ENCODE results near the gene MAML3. TPM values are rescaled to one million over a fixed set of nuclear protein-coding genes. Genes with fewer than 3 reads are reported as not detected.

The MAML3 gene
- total and polyA plus RNA-seq, 2 experiments from 2014 or later, result 1.7 to 6.5 TPM

DNA sequence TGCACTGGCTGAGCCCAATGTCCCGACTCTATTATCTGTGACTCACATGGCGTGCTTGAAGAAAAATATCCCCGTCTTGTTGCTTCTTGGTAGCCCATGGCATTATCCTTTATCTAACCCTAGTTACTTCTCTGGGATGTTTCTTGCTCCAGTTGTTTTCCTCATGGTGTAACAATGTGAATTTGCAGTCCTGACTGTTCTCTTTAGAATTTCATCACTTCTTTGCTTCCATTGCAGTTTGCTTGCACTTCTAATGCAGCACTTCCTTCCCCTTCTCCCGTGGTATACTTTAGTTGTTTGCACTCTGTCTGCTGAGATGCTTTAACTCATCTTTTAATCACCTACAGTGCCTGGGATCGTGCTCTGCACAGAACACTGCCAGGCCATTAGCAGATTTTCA is 126.9 kb downstream of the MAML3 start:
- Mint-ChIP-seq H3K27ac (no peak overlapping the region), H3K36me3 (ENCODE audit: low read depth) (no peaks in the 10 kb centered on the region), H3K9me3 (no peaks in the 10 kb centered on the region), H3K4me1 (peaks cover 9% of the 10 kb centered on the region; the same call in 2 of the 3 replicates), H3K4me3 (no peak overlapping the region), H3K27me3 (ENCODE audit: insufficient read depth, low read depth, poor library complexity) (no peaks in the 10 kb centered on the region)
- no peaks in the 10 kb centered on the region for H3K9me2 ChIP-seq (ENCODE audit: insufficient read depth)
- H3F3A ChIP-seq (replicated peaks; ENCODE audit: low read depth), result no peaks in the 10 kb centered on the region
- DNase-seq (ENCODE audit: low spot score), result no peak
- H3K27me3 ChIP-seq (ENCODE audit: insufficient read depth), result no peaks in the 10 kb centered on the region
- H3K4me3 ChIP-seq, result no peak overlapping the region
- H3K27ac ChIP-seq (ENCODE audit: low read depth), result no peak overlapping the region
- no peak overlapping the region for H3K4me2 ChIP-seq
- ATAC-seq, result no peak
- no peaks in the 10 kb centered on the region for H3K36me3 ChIP-seq (ENCODE audit: insufficient read depth)
- H3K4me1 ChIP-seq (ENCODE audit: insufficient read depth), result 0 out of 2 replicates have a peak, but pooled peaks cover 7% of the 10 kb centered on the region
- H4K20me1 ChIP-seq (replicated peaks; ENCODE audit: insufficient read depth), result no peaks in the 10 kb centered on the region
- no peak overlapping the region; the same call in 1 of the 2 replicates for H2AFZ ChIP-seq
- no peak for TF ChIP-seq EZH2phosphoT487 (IDR thresholded peaks at IDR 0.05; ENCODE audit: unreplicated experiment)
- no peak for TF ChIP-seq ZNF114 (CRISPR knock-in tag; IDR thresholded peaks at IDR 0.05)
- TF ChIP-seq, protein P1, sequence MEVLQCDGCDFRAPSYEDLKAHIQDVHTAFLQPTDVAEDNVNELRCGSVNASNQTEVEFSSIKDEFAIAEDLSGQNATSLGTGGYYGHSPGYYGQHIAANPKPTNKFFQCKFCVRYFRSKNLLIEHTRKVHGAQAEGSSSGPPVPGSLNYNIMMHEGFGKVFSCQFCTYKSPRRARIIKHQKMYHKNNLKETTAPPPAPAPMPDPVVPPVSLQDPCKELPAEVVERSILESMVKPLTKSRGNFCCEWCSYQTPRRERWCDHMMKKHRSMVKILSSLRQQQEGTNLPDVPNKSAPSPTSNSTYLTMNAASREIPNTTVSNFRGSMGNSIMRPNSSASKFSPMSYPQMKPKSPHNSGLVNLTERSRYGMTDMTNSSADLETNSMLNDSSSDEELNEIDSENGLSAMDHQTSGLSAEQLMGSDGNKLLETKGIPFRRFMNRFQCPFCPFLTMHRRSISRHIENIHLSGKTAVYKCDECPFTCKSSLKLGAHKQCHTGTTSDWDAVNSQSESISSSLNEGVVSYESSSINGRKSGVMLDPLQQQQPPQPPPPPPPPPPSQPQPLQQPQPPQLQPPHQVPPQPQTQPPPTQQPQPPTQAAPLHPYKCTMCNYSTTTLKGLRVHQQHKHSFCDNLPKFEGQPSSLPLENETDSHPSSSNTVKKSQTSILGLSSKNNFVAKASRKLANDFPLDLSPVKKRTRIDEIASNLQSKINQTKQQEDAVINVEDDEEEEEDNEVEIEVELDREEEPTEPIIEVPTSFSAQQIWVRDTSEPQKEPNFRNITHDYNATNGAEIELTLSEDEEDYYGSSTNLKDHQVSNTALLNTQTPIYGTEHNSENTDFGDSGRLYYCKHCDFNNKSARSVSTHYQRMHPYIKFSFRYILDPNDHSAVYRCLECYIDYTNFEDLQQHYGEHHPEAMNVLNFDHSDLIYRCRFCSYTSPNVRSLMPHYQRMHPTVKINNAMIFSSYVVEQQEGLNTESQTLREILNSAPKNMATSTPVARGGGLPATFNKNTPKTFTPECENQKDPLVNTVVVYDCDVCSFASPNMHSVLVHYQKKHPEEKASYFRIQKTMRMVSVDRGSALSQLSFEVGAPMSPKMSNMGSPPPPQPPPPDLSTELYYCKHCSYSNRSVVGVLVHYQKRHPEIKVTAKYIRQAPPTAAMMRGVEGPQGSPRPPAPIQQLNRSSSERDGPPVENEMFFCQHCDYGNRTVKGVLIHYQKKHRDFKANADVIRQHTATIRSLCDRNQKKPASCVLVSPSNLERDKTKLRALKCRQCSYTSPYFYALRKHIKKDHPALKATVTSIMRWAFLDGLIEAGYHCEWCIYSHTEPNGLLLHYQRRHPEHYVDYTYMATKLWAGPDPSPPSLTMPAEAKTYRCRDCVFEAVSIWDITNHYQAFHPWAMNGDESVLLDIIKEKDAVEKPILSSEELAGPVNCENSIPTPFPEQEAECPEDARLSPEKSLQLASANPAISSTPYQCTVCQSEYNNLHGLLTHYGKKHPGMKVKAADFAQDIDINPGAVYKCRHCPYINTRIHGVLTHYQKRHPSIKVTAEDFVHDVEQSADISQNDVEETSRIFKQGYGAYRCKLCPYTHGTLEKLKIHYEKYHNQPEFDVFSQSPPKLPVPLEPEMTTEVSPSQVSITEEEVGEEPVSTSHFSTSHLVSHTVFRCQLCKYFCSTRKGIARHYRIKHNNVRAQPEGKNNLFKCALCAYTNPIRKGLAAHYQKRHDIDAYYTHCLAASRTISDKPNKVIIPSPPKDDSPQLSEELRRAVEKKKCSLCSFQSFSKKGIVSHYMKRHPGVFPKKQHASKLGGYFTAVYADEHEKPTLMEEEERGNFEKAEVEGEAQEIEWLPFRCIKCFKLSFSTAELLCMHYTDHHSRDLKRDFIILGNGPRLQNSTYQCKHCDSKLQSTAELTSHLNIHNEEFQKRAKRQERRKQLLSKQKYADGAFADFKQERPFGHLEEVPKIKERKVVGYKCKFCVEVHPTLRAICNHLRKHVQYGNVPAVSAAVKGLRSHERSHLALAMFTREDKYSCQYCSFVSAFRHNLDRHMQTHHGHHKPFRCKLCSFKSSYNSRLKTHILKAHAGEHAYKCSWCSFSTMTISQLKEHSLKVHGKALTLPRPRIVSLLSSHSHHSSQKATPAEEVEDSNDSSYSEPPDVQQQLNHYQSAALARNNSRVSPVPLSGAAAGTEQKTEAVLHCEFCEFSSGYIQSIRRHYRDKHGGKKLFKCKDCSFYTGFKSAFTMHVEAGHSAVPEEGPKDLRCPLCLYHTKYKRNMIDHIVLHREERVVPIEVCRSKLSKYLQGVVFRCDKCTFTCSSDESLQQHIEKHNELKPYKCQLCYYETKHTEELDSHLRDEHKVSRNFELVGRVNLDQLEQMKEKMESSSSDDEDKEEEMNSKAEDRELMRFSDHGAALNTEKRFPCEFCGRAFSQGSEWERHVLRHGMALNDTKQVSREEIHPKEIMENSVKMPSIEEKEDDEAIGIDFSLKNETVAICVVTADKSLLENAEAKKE (CRISPR knock-in tag; IDR thresholded peaks at IDR 0.05), result no peak
- TF ChIP-seq POLR2AphosphoS5 (IDR thresholded peaks at IDR 0.05; ENCODE audit: low read depth), result no peak
- TF ChIP-seq JUNB (IDR thresholded peaks at IDR 0.05; ENCODE audit: unreplicated experiment), result no peak
- TF ChIP-seq EZH2 (IDR thresholded peaks at IDR 0.05; ENCODE audit: low read depth, unreplicated experiment), result no peak
- TF ChIP-seq, protein P2, sequence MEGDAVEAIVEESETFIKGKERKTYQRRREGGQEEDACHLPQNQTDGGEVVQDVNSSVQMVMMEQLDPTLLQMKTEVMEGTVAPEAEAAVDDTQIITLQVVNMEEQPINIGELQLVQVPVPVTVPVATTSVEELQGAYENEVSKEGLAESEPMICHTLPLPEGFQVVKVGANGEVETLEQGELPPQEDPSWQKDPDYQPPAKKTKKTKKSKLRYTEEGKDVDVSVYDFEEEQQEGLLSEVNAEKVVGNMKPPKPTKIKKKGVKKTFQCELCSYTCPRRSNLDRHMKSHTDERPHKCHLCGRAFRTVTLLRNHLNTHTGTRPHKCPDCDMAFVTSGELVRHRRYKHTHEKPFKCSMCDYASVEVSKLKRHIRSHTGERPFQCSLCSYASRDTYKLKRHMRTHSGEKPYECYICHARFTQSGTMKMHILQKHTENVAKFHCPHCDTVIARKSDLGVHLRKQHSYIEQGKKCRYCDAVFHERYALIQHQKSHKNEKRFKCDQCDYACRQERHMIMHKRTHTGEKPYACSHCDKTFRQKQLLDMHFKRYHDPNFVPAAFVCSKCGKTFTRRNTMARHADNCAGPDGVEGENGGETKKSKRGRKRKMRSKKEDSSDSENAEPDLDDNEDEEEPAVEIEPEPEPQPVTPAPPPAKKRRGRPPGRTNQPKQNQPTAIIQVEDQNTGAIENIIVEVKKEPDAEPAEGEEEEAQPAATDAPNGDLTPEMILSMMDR (conservative IDR thresholded peaks at IDR 0.05; ENCODE audit: low read depth in 2 of 2), result no peak
- TF ChIP-seq, protein P3, sequence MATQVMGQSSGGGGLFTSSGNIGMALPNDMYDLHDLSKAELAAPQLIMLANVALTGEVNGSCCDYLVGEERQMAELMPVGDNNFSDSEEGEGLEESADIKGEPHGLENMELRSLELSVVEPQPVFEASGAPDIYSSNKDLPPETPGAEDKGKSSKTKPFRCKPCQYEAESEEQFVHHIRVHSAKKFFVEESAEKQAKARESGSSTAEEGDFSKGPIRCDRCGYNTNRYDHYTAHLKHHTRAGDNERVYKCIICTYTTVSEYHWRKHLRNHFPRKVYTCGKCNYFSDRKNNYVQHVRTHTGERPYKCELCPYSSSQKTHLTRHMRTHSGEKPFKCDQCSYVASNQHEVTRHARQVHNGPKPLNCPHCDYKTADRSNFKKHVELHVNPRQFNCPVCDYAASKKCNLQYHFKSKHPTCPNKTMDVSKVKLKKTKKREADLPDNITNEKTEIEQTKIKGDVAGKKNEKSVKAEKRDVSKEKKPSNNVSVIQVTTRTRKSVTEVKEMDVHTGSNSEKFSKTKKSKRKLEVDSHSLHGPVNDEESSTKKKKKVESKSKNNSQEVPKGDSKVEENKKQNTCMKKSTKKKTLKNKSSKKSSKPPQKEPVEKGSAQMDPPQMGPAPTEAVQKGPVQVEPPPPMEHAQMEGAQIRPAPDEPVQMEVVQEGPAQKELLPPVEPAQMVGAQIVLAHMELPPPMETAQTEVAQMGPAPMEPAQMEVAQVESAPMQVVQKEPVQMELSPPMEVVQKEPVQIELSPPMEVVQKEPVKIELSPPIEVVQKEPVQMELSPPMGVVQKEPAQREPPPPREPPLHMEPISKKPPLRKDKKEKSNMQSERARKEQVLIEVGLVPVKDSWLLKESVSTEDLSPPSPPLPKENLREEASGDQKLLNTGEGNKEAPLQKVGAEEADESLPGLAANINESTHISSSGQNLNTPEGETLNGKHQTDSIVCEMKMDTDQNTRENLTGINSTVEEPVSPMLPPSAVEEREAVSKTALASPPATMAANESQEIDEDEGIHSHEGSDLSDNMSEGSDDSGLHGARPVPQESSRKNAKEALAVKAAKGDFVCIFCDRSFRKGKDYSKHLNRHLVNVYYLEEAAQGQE (IDR thresholded peaks at IDR 0.05; ENCODE audit: unreplicated experiment), result no peak
- no peak for TF ChIP-seq NANOG (IDR thresholded peaks at IDR 0.05; ENCODE audit: borderline replicate concordance)
- no peak for TF ChIP-seq STAT1 (IDR thresholded peaks at IDR 0.05; ENCODE audit: unreplicated experiment)
- no peak for TF ChIP-seq ETS1 (IDR thresholded peaks at IDR 0.05)
- no peak for TF ChIP-seq CREB1 (CRISPR knock-in tag; IDR thresholded peaks at IDR 0.05; ENCODE audit: low read depth)
- TF ChIP-seq ZNF331 (CRISPR knock-in tag; IDR thresholded peaks at IDR 0.05; ENCODE audit: low read depth), result no peak
- no peaks in the 10 kb centered on the region for H3K79me2 ChIP-seq (replicated peaks; ENCODE audit: insufficient read depth)
